ENCODE data around the gene LRWD1.
"Not testable (repeated sequence)": the region's sequence is repeated elsewhere in the genome, so short reads cannot be mapped to it uniquely, and the experiment has no call there.

The LRWD1 gene

DNA sequence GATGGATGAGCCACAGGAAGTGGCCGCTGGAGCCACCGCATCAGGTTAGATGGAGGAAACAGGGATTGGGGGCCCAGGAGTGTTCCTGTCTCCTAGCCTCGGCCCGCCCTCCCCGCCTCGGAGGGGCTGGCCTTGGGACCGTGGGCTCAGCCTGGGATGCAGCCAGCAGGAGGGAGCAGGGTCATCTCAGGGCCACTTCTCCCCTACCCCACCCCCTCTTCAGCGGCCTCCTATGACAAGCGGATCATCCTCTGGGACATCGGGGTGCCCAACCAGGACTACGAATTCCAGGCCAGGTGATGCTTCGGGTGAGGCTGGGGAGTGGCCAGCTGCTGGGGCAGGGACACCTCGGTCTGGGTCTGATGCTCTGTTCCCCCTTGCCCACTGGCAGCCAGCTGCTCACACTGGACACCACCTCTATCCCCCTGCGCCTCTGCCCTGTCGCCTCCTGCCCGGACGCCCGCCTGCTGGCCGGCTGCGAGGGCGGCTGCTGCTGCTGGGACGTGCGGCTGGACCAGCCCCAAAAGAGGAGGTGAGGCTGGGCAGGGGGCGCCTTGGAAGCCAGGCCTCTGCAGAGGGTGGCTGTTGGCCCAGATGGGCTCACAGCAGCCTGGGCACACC, 4.7 kb downstream of the LRWD1 start:
- no peak for DNase-seq

DNA sequence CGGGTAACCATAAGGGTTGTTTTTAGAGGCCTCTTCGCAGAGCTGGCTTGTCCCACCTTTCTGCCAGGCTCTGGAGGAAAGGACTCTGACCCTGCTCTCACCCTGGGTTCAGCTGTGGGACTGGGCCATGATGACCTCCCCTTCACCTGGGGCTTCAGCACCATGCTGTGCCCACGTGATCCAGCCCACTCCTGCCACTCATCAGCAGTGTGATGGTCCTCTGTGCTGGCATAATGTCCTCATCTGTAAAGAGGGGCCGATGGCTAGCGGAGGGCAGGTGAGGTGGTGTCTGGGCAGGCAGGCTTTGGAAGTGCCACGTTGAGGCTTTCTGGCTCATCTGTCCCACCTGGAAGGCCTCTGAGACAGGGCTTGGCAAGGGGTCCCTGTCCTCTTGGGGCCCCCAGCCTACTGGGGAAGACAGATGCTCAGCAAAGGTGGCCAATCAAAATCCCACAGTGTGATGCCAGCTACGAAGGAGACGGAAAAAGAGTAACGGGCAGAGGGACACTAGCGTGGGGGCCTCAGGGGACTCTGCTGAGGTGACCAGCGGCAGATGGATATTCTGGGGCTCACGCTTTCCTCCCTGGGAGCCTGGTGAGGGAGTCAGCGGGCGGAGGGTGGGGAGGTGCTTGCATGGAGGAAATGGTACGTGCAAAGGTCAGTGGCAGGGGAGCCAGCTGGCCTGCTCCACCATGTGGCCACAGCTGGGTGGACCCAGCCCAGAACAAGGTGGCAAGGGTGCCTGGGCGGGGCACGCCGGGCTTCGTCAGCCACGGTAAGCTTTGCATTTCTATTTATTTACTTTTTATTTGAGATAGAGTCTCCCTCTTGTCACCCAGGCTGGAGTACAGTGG, 5.4 kb downstream of the LRWD1 start:
- no peak for DNase-seq

DNA sequence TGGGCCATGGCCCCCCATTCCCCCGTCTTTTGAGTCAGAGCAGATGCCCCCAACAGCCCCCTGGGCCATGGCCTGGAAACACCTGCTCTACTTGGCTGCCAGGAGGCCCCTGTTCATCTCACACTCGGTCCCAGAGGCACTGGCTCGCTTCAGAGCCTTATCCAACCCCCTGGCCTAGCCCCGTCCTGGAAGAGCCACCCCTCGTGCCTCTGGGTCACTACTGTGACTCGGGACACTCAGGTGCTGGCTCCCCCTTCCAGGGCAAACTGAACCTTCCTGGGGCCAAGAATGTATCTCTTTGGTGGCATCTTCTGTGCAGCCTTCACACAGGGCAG, 7.0 kb downstream of the LRWD1 start:
- no peak for DNase-seq

DNA sequence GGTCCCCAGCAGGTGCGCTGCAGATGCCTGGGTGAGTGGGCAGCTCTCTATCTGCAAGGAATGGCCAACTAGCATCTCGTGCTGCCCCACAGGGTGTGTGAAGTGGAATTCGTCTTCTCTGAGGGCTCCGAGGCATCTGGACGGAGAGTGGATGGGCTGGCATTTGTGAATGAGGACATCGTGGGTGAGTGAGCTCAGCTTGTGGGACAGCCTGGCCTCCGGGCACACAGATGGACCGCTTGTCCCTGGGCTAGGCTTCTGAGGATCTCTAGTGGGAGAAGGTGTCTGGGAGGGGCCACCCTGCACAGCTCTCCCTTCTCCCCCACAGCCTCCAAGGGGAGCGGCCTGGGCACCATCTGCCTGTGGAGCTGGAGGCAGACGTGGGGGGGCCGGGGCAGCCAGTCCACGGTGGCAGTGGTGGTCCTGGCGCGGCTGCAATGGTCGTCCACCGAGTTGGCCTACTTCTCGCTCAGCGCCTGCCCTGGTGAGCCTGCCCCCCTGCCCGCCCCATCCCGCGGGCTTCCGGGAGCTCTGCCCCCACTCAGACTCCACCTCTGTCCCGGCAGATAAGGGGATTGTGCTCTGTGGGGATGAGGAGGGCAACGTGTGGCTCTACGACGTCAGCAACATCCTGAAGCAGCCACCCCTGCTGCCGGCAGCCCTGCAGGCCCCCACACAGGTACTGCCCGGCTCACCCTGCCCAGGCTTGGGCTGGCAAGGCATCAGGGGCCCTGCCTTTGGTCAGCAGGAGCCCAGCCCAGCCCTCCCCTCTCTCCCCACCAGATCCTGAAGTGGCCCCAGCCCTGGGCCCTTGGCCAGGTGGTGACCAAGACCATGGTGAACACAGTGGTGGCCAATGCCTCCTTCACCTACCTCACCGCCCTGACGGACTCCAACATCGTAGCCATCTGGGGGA, 7.6 kb downstream of the LRWD1 start:
- no peak for DNase-seq

DNA sequence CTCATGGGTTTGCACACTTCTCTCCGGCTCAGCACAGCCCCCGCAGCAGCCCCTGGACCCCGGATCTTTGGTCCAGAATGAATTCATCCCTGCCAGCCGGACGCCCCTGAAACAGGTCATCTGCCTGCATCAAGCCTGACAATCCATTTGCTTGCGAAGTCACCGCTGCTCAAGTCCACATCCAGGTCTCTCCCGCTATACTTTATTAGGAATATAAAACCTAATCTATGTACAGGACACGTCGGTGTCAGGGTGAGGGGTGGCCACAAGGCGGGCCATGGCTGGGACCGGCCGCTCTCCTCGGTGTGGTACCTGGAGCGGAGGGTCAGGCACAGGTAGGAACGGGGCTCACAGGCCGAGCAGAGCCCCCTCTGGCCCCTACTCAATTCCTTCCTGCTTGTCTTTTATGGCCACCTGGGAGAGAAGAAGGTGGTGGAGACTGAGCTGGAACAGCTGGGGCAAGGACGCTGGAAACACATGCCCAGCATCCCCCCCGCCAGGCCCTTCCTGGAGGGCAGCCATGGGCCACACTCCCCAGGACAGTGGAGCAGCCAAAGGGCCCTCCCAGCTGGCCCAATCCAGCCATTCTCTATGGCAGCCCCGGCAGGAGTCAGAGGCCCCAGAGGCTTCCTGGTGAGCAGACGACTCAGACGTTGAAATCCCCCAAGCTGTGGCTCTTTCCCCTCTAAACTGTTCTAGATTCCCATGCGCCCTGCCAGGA, 8.6 kb downstream of the LRWD1 start:
- DNase-seq: no peak

DNA sequence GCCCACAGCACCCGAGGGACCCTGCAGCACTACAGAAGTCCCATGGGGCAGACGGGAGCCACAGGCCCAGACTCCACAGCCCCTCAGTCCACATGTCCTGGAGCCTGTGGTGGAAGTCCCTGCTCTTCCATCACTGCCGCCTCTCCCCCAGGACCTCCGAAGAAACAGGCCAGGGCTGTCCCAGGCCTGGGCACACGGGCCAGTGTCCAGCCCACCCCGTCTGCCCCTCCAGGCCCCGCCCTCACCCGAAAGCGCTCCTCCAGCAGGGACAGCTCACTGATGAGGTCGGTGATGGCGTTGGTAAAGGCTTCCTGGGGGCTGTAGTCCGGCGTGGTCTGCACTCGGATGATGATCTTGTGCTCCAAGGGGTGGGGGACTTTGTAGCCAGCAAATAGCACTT, 9.3 kb downstream of the LRWD1 start:
- DNase-seq: not testable (repeated sequence)

DNA sequence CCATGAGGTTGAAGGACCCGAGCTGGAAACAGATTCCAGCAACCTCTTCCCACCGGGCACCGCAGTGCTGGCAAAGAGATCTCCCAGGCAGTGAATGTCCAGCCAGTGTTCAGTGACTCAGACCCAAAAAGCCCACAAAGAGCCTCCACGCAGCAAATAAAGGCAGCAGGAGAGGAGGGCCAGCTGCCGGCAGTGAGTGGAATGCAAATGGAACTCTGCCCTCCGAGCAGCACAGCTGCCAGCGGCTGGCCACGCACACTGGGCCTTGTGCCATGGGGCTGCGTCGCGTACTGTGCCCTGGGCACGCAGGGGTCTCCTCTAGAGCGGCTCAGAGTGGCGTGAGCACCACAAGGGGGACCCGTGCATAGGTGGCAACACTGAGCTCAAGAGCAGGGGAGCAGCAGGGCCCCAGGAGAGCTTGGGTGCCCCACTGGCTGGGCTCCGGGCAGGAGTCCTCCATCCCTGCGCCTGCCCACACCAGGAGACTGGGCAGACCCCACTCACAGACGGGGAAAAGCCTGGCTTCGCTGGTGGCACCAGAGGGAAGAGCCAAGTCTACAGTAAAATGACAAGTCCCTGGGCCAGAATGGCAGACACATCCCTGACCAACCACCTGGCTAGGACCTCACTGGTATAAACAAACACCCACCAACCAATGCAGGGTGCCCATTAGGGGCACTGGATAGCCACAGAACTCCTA, 10.1 kb downstream of the LRWD1 start:
- DNase-seq: not testable (repeated sequence)

DNA sequence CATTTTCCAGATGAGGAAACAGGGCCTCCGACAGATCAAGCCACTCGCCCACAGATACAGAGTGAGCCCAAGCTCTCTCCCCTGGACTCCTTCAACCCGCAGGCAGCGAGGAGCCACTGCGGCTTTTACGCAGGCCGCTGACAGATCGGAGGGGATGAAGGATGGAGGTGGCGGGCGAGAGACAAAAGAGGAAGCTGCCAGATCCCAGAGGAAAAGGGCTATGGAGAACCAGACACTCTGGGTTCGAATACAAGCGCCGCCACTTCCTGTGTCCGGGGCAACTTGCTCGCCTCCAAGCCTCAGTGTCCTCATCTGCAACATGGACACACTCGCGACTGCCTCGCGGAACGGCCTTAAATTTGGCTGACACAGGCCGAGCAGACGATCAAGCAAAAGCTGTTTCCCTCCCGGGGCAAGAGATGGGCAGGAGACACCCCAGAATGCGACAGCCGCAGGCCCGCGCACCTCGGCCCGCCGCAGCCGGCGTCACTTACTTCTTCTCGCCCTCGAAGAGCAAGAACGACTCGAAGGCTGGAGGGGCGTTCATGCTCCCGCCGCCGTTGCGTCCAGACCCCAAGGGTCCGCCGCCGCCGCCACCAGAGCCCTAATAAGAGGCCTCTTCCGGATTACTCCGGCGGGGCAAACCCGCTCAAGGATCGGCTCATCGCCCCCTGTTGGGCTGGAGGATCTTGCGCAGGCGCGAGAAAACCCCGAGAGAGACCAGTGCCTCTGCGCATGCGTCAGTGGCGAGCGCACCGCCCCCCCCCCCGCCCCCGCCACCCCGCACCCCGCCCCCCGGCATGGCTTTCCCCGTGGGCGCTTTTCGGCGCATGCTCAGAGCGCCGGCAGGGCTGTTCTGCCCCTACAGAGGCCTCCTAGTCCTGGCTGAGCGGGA, 13.8 kb downstream of the LRWD1 start, which contains the start of gene POLR2J:
TSS of gene POLR2J (minus strand) at position 609 of the 895 bp plus-strand sequence. CDS start at position 547, 62 bp downstream.
- not testable (repeated sequence) for DNase-seq

DNA sequence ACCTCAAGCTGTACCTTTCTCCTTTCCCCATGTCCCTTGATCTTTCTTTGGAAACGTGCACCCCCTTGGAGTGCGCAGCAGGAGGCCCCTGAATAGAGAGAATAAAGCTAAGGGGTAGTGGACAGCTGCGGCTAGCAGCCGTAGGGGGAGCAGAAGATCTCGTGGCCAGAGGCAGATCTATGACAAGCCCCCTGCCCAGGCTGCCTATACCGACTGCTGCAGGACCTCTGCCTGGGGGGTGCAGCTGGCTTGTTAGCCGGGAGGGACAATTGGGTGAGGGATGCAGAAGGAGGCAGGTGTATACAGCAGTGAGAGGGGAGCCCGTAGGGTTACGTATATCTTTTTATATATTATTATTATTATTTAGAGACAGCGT, 14.4 kb downstream of the LRWD1 start:
- DNase-seq: not testable (repeated sequence)

DNA sequence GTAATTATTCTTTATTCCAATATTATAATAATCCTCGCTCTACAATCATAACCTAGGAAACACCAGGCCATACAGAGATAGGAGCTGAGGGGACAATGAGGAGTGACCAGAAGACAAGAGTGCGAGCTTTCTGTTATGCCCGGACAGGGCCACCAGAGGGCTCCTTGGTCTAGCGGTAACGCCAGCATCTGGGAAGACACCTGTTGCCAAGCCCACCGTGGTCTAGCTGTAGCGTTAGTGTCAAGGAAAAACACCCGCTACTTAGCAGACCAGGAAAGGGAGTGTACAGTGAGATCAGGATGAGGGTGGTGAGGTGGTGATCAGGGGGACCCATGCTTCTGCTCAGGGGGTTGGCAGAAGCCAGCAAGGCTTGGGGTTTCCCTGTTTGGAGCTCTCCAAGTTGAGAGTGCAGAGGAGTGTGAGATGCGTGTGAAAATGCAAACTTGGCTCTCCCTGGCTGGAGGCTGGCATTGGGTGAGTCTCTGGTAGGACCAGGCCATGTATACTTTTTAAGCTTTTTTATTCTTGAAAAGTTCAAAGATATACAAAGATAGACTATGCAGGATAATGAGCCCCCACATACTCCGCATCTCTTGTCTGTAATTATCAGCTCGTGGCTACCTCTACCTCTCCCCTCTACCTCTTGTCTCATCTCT, 15.3 kb downstream of the LRWD1 start:
- not testable (repeated sequence) for DNase-seq

DNA sequence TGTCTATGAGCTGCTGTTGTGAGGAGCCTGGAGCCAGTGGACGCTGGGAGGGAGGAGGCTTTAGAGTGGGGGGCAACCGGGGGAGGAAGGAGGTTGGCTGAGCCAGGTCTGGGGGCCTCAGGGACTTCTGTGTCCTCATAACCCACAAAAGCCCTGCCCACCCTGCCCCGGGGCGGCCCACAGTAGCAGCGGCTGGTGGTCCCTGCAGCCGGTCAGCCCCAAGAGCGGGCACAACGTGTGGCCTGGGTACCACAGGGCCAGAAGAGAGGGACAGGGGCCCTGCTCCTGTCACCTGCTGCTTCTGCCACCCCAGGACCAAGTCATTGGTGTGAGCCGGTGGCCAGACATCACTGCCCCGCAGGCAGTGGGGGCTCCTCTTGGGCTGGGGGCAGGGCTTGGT, 17.2 kb downstream of the LRWD1 start:
- not testable (repeated sequence) for DNase-seq

DNA sequence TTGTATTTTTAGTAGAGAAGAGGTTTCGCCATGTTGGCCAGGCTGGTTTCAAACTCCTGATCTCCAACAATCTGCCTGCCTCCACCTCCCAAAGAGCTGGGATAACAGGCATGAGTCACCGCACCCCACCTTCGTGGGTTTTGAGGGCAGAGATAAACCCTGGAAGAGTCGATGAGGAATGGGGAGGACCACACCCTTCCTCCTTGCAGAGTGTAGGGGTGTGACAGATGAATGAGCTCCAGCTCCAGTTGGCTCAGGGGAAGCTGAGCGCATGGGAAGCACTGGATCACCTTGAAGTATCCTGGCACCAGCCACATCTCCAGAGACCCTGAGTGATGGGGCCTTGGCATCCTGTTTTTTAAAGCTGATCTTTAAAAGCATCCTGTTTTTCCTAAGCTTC, 19.5 kb downstream of the LRWD1 start:
- DNase-seq: not testable (repeated sequence)

DNA sequence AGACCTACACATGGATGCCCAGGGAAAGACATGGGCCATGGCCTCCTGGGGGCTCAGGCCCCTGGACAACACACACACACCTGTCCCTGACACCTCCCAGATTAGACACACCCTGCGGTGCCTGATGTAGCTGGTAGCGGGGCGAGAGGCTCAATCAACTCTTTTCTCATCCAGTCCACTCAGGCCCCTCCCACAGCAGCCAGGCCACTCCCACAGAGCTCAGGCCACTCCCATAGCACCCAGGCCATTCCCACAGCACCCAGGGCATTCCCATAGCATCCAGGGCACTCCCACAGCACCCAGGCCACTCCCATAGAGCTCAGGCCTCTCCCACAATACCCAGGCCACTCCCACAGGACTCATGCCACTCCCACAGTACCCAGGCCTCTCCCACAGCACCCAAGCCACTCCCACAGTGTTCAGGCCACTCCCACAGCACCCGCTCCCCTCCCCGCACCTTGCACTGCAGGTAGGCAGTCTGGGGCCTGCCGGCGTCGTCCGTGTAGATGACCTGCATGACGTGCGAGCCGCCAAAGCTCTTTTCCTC, 25.8 kb downstream of the LRWD1 start:
- not testable (repeated sequence) for DNase-seq

DNA sequence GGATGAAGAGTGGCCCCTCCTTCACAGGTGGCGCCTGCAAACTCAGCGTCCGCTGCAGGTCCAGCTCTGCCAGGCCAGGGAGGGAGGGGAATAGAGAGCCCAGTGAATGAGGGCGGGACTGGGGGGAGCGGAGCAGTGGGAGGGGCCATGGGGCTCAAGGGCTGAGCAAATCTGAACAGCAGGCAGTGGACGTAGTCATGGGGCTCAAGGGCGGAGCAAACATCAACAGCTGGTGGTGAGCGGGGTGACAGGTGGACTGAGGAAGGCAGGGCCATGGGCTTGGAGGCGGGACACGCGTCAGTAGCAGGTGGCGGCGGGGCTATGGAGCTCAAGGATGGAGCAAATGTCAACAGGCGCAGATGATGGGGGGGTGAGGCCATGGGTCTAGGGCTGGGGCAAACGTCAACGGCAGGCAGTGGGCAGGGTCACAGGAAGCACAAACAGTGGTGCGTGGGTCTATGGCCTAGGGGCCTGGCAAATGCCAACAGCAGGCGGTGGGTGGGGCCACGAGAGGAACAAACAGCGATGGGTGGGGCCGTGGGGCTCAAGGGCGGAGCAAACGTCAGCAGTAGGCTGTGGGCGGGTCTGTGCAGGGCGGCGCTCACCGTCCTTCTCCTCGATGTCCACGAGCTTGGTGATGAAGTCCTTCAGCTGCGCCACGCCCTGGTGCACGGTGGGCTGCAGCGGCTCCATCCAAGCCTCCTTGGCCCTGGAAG, 28.6 kb downstream of the LRWD1 start:
- DNase-seq: not testable (repeated sequence)

DNA sequence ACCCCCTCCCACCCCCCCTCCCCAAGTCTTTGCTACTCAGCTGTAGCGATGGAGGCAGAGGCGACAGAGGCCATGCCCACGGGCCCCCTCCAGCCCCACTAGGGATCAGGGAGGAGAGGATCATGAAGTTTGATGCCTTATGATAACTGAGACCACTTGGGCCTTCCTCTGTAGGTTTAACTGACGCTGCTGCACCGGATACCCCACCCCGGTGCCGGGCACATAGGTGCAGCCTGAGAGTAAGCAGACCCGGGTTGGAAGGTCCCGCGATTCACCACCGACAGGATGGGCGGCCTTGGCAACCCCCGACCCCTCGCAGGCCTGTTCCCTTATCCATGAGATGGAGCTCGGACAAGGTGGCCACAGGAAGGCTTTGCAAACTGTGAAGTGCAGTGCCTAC, 29.2 kb downstream of the LRWD1 start:
- DNase-seq: not testable (repeated sequence)

DNA sequence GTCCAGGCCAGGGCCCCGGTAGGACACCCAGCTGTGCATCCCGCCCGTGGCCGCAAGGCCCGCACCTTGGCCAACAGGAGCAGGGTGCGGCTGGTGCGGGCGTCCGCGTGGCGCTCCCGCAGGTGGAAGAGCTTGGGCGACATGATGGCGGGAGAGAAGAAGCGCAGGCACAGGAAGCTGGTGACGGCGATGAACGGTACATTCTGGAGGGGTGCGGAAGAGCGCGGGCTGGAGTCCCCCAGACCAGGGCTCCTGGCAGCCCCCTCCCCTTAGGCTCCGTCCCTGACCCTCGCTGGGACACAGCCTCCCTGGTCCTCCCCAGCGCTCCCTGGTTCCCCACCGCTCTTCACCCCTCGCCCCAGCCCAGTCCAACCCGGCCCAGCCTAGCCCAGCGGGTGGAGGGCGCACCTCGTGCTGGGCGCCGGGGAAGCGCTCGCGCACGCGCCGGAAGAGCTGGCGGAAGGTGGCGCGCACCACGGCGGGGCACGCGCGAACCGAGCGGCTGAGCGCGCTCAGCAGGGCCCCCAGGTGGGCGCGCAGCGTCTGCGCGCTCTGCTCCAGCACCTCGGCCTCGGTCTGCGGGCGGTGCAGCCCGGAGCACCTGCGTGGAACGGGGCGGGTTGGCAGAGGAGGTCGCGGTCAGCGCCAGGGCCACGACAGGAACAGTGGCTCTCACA, 29.8 kb downstream of the LRWD1 start:
- not testable (repeated sequence) for DNase-seq

DNA sequence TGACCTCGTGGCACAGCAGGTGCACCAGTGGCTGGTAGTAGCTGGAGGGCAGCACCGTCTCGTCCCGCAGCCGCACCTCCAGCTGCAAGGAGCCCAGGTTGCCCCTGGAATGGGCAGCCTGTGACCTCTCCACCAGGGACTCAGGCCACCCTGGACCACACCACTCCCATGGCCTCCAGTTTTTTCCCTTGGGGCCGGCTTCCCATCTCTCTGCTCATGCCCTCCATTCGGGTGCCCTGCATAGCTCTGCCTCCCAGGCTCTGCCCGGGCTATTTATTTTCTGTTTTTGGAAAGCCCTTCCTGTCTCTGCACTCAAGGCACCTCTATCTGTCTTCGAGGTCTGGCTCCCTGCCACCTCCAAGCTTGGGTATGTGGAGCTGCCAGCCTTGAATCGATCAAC, 32.1 kb downstream of the LRWD1 start:
- not testable (repeated sequence) for DNase-seq

DNA sequence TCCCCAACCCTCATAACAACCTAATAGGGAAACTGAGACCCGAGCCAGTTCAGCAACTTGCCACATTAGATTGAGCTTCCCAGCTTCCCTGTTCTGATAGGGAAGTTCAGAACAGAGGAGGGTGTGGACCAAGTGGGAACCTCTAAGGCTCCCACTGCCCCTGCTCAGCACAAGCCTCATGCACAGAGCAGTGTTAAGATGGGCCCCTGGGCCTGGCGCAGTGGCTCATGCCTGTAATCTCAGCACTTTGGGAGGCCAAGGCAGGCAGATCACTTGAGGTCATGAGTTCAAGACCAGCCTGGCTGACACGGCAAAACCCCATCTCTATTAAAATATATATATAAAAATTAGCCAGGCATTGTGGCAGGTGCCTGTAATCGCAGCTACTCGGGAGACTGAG, 32.5 kb downstream of the LRWD1 start:
- DNase-seq: not testable (repeated sequence)

DNA sequence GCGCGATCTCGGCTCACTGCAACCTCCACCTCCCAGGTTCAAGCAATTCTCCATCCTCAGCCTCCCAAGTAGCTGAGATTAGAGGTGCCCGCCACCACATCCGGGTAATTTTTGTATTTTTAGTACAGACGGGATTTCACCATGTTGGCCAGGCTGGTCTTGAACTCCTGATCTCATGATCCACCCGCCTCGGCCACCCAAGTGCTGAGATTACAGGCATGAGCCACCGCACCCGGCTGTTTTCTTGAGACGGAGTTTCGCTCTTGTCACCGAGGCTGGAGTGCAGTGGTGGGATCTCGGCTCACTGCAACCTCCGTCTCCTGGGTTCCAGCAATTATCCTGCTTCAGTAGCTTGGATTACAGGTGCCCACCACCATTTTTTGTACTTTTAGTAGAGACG, 33.5 kb downstream of the LRWD1 start:
- not testable (repeated sequence) for DNase-seq

Data from NCI-H446 (cell line).